Activated naive CD4-positive, alpha-beta T cell treated with anti-CD3 and anti-CD28 coated beads, Interleukin-2, amount 50 U/mL, for 24 hours (primary cell): ENCODE results near the gene RBM15.
A peak's percentile ranks its signal among the peaks of the same experiment; 100 is the strongest.

Source experiments
- H3K27ac Mint-ChIP-seq: one replicate; pipeline ENCODE4 v1.8.0; 2021; ENCODE audit warnings: mild to moderate bottlenecking, mixed read lengths
- H3K27me3 Mint-ChIP-seq: one replicate; pipeline ENCODE4 v1.8.0; 2021; ENCODE audit warnings: mixed read lengths
- H3K36me3 Mint-ChIP-seq: one replicate; pipeline ENCODE4 v1.8.0; 2021; ENCODE audit warnings: mixed read lengths
- H3K4me1 Mint-ChIP-seq: one replicate; pipeline ENCODE4 v1.8.0; 2021; ENCODE audit warnings: mixed read lengths
- H3K4me3 Mint-ChIP-seq: one replicate; pipeline ENCODE4 v1.8.0; 2021; ENCODE audit warnings: mild to moderate bottlenecking, mixed read lengths
- H3K9me3 Mint-ChIP-seq: one replicate; pipeline ENCODE4 v1.8.0; 2021; ENCODE audit warnings: mixed read lengths

The RBM15 gene

GRCh38 chr1:110338309-110338885 lies 780 bp upstream of the RBM15 start:
- Mint-ChIP-seq H3K9me3 (no peaks in the 10 kb centered on the region), H3K4me3 (no peak overlapping the region), H3K36me3 (peaks cover 17% of the 10 kb centered on the region), H3K27me3 (no peaks in the 10 kb centered on the region), H3K4me1 (peaks cover 56% of the 10 kb centered on the region), H3K27ac (peak overlapping the region; percentile 98)

- Mint-ChIP-seq H3K36me3 (peaks cover 26% of the 10 kb centered on the region), H3K4me3 (no peak overlapping the region), H3K27me3 (no peaks in the 10 kb centered on the region), H3K4me1 (peaks cover 67% of the 10 kb centered on the region), H3K27ac (no peak overlapping the region), H3K9me3 (no peaks in the 10 kb centered on the region)
Observed at GRCh38 chr1:110339407-110340206, 430 bp downstream of the RBM15 start.

GRCh38 chr1:110340207-110340468 lies 961 bp downstream of the RBM15 start:
- no peak overlapping the region for H3K4me3 Mint-ChIP-seq
- H3K9me3 Mint-ChIP-seq, result no peaks in the 10 kb centered on the region
- H3K36me3 Mint-ChIP-seq, result peaks cover 26% of the 10 kb centered on the region
- H3K27ac Mint-ChIP-seq, result no peak overlapping the region
- H3K4me1 Mint-ChIP-seq, result peaks cover 70% of the 10 kb centered on the region
- no peaks in the 10 kb centered on the region for H3K27me3 Mint-ChIP-seq

GRCh38 chr1:110341146-110341871 lies 2.1 kb downstream of the RBM15 start:
- H3K27me3 Mint-ChIP-seq, result no peaks in the 10 kb centered on the region
- H3K9me3 Mint-ChIP-seq, result no peaks in the 10 kb centered on the region
- peaks cover 30% of the 10 kb centered on the region for H3K36me3 Mint-ChIP-seq
- H3K4me1 Mint-ChIP-seq, result peaks cover 78% of the 10 kb centered on the region
- no peak overlapping the region for H3K4me3 Mint-ChIP-seq
- H3K27ac Mint-ChIP-seq, result no peak overlapping the region

GRCh38 chr1:110341872-110342331 lies 2.7 kb downstream of the RBM15 start:
- Mint-ChIP-seq H3K4me3 (no peak overlapping the region), H3K27ac (peak overlapping the region; percentile 30), H3K36me3 (peaks cover 31% of the 10 kb centered on the region), H3K27me3 (no peaks in the 10 kb centered on the region), H3K9me3 (no peaks in the 10 kb centered on the region), H3K4me1 (peaks cover 77% of the 10 kb centered on the region)

GRCh38 chr1:110343249-110343648 lies 4.1 kb downstream of the RBM15 start:
- Mint-ChIP-seq H3K27me3 (no peaks in the 10 kb centered on the region), H3K4me1 (peaks cover 80% of the 10 kb centered on the region), H3K36me3 (peaks cover 39% of the 10 kb centered on the region), H3K4me3 (no peak overlapping the region), H3K27ac (peak overlapping the region; percentile 96), H3K9me3 (no peaks in the 10 kb centered on the region)

- H3K36me3 Mint-ChIP-seq, result peaks cover 41% of the 10 kb centered on the region
- H3K27ac Mint-ChIP-seq, result peak overlapping the region; percentile 96
- H3K4me1 Mint-ChIP-seq, result peaks cover 89% of the 10 kb centered on the region
- no peak overlapping the region for H3K4me3 Mint-ChIP-seq
- H3K27me3 Mint-ChIP-seq, result no peaks in the 10 kb centered on the region
- H3K9me3 Mint-ChIP-seq, result no peaks in the 10 kb centered on the region
Observed at GRCh38 chr1:110344152-110344551, 5.0 kb downstream of the RBM15 start.

- Mint-ChIP-seq H3K9me3 (no peaks in the 10 kb centered on the region), H3K36me3 (peaks cover 34% of the 10 kb centered on the region), H3K4me3 (peak overlapping the region; percentile 67), H3K4me1 (peaks cover 93% of the 10 kb centered on the region), H3K27me3 (no peaks in the 10 kb centered on the region), H3K27ac (peak overlapping the region; percentile 83)
Observed at GRCh38 chr1:110345480-110345879, 6.3 kb downstream of the RBM15 start.

- Mint-ChIP-seq H3K27me3 (no peaks in the 10 kb centered on the region), H3K4me3 (no peak overlapping the region), H3K27ac (no peak overlapping the region), H3K9me3 (no peaks in the 10 kb centered on the region), H3K4me1 (peaks cover 93% of the 10 kb centered on the region), H3K36me3 (peaks cover 32% of the 10 kb centered on the region)
Observed at GRCh38 chr1:110346690-110347089, 7.5 kb downstream of the RBM15 start.

- peaks cover 29% of the 10 kb centered on the region for H3K36me3 Mint-ChIP-seq
- no peaks in the 10 kb centered on the region for H3K9me3 Mint-ChIP-seq
- H3K27me3 Mint-ChIP-seq, result no peaks in the 10 kb centered on the region
- H3K4me3 Mint-ChIP-seq, result peak overlapping the region; percentile 17
- no peak overlapping the region for H3K27ac Mint-ChIP-seq
- H3K4me1 Mint-ChIP-seq, result peaks cover 90% of the 10 kb centered on the region
Observed at GRCh38 chr1:110347182-110347893, 8.2 kb downstream of the RBM15 start.

GRCh38 chr1:110348050-110348449 lies 8.9 kb downstream of the RBM15 start:
- no peaks in the 10 kb centered on the region for H3K27me3 Mint-ChIP-seq
- H3K4me3 Mint-ChIP-seq, result peak overlapping the region; percentile 64
- H3K36me3 Mint-ChIP-seq, result peaks cover 24% of the 10 kb centered on the region
- H3K27ac Mint-ChIP-seq, result peak overlapping the region; percentile 23
- no peaks in the 10 kb centered on the region for H3K9me3 Mint-ChIP-seq
- peaks cover 82% of the 10 kb centered on the region for H3K4me1 Mint-ChIP-seq

GRCh38 chr1:110348771-110349170 lies 9.6 kb downstream of the RBM15 start:
- Mint-ChIP-seq H3K36me3 (peaks cover 20% of the 10 kb centered on the region), H3K27ac (peak overlapping the region; percentile 79), H3K4me3 (peak overlapping the region; percentile 64), H3K27me3 (no peaks in the 10 kb centered on the region), H3K9me3 (no peaks in the 10 kb centered on the region), H3K4me1 (peaks cover 82% of the 10 kb centered on the region)

- Mint-ChIP-seq H3K4me1 (peaks cover 75% of the 10 kb centered on the region), H3K36me3 (peaks cover 14% of the 10 kb centered on the region), H3K4me3 (no peak overlapping the region), H3K9me3 (no peaks in the 10 kb centered on the region), H3K27ac (no peak overlapping the region), H3K27me3 (no peaks in the 10 kb centered on the region)
Observed at GRCh38 chr1:110350360-110350759, 11.2 kb downstream of the RBM15 start.

- Mint-ChIP-seq H3K27ac (no peak overlapping the region), H3K4me1 (peaks cover 41% of the 10 kb centered on the region), H3K9me3 (no peaks in the 10 kb centered on the region), H3K27me3 (no peaks in the 10 kb centered on the region), H3K36me3 (peaks cover 7% of the 10 kb centered on the region), H3K4me3 (no peak overlapping the region)
Observed at GRCh38 chr1:110355321-110355720, 16.1 kb downstream of the RBM15 start.

- H3K9me3 Mint-ChIP-seq, result no peaks in the 10 kb centered on the region
- peaks cover 30% of the 10 kb centered on the region for H3K4me1 Mint-ChIP-seq
- no peak overlapping the region for H3K4me3 Mint-ChIP-seq
- peaks cover 7% of the 10 kb centered on the region for H3K36me3 Mint-ChIP-seq
- no peak overlapping the region for H3K27ac Mint-ChIP-seq
- no peaks in the 10 kb centered on the region for H3K27me3 Mint-ChIP-seq
Observed at GRCh38 chr1:110356379-110356778, 17.2 kb downstream of the RBM15 start.
